HG03378 (cell line): ENCODE measurements around the gene OR9Q1.
"Not testable (repeated sequence)": the region's sequence is repeated elsewhere in the genome, so short reads cannot be mapped to it uniquely, and the experiment has no call there.

Experiments
- ATAC-seq: cut with Tn5 transposase; IDR thresholded peaks from one replicate; pipeline ENCODE4 v1.9.1; 2021; ENCODE audit warnings: mild to moderate bottlenecking, moderate library complexity; ENCODE audit not compliant: unreplicated experiment

Gene OR9Q1

DNA sequence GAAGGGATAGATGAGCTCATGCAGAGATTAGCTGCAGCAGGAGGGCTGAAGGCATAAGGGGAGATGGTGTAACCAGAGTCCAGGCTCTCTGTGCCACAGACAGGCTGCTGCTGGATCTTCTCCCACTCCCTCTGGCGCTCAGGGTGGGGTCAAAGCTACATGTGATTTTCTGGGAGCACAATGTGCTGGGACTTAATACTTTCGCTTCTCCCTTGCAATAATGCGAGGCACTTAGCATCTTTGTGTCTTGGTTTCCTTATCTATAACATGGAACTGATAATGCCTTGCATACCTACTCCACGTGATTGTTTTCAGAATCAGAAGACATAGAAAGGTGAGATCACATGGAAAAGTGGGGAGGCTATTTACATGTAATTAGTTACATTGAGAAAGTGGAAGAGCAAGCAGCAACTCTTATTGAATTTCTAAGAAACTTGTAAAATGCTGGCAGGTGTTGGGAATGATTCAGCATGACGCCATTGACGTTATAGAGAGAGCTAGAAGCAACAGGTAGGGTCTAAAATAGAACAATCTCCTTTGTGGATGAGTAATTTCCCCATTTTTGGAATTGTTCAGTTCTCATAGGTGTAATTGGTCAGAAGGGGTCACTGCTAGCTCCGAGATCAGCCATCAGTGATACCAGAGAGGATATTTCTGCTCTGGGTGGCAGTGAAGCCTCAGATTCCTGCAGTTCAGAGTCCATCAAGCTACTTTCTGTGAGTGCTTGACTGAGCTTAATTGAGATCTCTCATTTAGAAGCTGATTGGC lies 109.8 kb downstream of the OR9Q1 start:
- no peak for ATAC-seq

DNA sequence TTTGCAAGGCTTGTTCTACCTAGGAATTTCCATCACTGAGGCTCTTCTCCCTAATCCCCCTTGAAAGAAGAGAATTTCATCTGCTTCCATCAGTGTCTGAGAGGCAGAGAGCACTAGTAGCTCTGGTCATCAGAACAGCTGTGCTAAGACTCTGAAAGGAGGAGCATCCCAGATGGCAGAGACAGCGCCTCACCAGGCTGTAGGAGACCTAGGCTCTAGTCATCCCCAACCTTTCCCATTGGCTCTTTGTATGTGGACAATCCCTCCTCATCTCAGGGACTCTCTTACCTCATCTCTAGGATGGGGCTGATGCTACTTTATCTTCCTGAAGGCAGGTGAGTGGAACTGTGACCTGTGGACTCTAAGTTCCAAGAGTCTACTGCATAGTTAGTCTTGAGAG lies 110.5 kb downstream of the OR9Q1 start:
- no peak for ATAC-seq

DNA sequence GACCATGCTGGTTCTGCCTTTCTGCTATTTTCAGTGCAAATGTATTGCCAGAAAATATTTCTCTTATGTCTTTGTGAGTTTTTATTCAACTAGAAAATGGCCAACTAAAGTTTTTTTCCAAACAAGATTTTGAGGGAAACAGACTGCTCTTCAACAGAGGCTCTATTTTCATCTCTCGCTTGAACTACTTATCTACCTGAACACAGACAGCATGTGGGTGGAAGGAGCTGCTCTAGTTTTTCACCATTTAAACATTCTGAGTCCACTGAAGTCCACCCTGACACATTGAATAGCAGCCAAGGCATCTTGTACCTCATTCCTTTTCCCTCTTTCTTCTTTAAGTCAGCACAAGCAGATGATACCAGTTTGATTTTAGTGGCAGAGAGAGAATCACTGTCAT lies 111.5 kb downstream of the OR9Q1 start:
- ATAC-seq = no peak

DNA sequence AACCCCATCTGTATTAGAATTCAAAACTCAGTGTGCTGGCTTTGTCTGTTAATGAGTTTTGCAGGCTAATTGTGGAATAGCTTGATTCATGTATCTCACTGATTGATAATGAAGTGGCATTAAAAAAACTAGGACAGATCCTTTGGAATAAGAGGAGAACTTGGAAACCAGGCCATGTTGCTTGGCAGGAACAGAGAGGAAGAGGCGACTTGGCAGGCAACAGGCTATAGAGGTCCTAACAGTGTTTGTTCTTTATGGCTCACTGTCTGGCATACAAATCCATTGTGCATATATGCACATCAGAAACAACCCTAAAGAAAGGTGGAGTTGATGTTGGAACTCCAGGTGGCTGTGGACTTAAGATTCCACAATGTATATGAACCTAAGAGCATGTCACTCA lies 119.1 kb downstream of the OR9Q1 start:
- no peak for ATAC-seq

DNA sequence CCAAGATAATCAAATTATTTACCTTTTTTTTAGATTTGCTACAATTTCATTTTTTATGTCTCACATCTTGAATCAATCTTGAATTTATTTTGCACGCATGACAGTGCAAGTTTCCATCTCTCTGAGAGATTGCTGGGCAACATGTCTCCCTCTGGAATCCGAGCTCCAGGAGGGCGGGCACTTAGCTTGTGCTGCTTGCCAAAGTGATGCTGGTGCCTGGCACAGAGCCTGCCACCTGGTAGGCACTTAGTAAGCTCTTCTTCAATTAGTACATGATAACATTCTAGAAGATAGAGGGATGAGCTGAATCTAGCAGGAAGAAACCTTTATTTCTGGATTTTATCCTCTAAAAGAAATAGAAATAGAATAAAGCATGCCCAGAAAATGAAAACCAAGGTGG lies 129.1 kb downstream of the OR9Q1 start:
- no peak for ATAC-seq

DNA sequence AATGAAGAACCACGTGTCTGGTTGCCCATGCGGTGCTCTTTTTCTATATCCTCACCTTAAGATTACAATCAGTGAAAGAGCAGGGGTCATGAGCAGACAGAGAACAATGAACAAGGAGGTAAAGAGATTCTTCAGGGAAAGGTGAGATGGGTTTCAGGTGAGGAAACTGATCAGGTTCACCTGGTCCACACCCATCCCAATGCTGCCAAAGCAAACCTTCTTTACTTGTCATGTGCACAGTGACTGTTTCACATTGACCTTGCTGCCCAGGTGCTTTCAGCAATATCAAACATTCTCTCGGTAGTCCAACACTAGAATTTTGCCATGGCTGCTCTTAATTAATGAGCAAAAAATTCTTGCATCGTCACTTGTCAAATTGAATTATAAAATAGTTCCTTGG lies 140.7 kb downstream of the OR9Q1 start:
- no peak for ATAC-seq

DNA sequence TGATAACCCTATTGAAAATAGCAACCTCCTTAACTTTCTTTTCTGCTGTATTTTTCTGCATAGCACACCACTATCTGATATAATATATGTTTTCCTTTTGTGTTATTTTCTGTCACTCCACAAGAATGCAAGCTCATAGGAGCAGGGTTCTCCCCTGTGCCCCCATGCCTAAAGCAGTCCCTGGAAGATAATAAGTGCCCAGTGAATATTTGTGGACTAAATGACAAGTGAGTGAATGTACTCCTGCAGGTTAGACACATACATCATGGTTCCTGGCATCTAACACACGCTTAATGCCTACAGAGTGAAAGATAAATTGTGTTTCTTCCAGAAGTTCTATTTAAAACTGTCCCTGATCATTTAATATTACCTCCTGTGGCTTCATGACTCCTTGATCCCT lies 141.3 kb downstream of the OR9Q1 start:
- ATAC-seq = no peak

DNA sequence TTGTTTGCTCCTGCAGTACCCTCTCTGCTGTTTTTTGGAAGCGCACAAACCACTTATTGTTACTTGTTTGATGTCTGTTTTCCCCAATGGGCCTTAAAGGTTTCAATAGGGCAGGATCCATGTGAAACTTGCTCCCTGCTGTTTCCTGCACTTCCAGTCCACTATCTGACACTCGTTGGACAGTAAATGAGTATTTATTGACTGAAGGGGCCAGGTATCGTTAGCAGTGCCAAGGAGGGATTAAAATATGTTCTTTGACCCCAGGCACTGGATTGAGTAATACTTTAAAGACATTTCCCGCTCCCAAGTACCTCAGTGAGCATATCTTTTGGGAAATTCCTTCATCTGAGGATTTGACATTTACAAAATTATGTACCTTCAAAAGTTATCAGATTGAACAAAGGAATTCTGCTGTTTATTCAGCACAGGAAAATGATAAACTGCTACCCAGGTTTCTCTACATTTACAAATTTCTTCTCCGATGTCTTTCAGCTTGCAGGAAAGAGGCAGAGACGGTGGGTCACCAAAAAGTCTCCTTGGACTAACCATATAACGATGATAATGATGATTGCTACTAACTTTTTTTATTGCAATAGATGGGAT lies 141.9 kb downstream of the OR9Q1 start:
- ATAC-seq = no peak

DNA sequence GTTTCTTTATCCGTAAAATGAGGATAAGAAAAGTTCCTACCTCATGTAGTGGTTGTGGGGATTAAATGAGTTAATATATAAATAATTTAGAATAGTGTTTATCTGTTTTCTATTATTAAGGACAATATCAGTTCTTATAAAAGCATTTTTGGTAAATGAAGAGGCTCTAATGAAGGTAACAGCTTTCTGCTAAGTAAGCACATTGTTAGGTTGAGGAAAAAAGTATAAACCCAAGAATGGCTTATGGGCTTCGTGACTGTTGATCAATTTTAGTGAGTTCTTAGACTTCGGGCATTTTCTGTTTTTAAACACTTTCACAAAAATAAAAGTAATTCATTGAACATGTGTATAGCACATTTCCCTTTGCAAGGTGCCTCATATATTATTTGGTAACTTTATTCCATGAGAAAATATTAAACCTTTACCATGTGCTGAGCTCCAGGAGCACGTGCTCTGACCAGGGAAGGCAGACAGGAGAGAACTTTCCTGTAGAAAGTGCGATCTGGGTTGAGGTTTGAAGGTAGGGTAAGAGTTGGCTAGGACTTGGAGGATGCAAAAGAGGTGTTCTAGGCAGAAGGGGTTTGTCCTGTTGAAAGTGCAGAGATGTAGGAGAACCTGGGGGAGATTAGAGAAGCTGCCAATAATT lies 153.9 kb downstream of the OR9Q1 start:
- no peak for ATAC-seq

DNA sequence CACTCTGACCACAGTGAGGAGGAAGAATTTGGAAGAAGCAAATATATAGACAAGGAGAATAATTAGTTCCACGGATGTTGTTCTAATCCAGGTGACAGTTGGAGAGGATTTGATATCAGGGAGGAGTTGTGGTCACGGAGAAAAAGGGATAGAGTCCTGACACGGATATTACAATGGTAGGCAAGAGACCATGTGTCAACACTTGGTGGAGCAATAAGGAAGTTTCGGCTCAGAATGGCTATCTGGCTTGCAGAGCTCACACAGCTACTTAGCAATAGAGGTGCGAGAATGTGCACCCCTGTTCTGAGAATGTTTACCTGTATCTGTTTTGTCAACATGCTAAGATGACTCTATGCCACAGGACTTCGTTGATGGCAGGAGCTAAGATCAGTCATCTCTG lies 154.8 kb downstream of the OR9Q1 start:
- no peak for ATAC-seq

DNA sequence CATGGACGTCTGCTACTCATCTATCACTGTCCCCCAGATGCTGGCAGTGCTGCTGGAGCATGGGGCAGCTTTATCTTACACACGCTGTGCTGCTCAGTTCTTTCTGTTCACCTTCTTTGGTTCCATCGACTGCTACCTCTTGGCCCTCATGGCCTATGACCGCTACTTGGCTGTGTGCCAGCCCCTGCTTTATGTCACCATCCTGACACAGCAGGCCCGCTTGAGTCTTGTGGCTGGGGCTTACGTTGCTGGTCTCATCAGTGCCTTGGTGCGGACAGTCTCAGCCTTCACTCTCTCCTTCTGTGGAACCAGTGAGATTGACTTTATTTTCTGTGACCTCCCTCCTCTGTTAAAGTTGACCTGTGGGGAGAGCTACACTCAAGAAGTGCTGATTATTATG lies 156.0 kb downstream of the OR9Q1 start:
- ATAC-seq = no peak

DNA sequence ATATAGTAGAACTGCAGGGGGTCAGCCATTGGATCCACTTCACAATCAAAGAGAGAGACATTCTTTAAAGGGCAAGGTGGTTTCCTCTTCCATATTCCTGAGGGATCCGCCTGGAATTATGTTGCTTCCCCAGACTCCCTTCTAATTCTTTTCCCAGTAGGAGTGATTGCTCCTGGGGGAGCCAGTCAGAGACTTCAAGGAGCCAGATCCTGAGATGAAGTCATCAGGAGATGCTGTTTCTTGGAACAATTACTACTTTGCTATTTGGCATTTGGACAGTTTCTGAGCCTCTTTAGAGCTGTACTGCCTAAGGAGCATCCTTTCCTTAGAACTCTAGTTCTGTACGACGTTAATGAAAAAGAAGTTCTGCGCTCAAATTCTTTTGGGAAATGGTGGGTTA lies 163.3 kb downstream of the OR9Q1 start:
- no peak for ATAC-seq

DNA sequence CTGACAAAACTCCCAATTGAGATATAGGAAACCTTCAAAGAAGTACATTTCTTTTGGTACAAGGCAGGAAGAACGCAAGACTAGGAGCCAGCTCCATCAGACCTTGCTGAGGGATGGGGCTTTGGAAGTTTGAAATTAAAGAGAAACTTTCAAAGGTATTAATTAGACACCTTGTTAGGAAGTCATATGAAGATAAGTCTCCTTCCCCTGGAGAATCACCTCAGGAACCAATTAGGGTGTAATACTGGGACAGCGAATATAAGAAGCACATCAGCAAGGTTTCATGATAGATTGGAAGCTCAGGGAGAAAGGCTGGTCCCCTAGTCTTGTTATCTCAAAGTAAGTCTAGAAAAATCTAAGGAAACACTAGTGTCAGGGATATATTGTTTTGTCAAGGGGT lies 165.1 kb downstream of the OR9Q1 start, which contains the start of gene OR9Q2:
TSS of gene OR9Q2 (plus strand) at position 301 of the 400 bp plus-strand sequence. CDS start 1,421 bp downstream, outside the sequence.
- ATAC-seq = no peak

DNA sequence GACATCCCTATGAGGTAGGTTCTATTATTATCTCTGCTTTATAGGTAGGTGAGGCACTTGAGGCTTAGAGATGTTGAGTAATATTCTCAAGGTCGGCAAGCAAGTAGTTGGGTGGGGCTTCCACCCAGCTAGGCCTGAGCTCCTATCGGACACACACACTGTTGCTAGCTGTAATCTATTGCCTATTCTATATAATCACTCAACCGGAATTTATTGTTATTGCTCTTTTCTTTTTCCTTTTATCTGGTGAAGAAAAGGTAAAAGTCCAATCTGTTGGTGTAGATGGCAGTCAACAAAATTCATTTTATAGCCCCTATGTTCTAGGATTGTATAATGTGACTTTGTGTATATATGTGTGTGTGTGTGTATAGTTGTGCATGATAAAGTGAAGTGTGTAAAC lies 168.5 kb downstream of the OR9Q1 start:
- ATAC-seq = no peak

DNA sequence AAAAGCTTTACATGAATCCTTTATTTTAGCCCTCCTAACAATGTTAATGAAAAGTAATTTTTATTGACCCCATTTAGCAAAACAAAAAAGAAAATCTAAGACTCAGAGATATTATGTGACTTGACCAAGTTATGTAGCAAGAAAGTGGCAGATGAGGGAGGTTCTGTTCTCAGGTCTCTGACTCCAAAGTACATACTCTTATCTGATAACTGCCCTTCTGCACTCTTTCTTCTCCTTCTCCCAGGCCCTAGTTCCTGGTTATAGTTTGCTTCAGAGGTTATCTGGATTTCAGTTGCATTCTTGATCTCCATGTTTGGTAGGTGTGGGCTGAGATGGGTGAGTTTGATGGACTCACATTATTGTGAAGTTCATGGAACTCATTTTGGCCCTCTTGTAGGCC lies 169.7 kb downstream of the OR9Q1 start:
- ATAC-seq = no peak

DNA sequence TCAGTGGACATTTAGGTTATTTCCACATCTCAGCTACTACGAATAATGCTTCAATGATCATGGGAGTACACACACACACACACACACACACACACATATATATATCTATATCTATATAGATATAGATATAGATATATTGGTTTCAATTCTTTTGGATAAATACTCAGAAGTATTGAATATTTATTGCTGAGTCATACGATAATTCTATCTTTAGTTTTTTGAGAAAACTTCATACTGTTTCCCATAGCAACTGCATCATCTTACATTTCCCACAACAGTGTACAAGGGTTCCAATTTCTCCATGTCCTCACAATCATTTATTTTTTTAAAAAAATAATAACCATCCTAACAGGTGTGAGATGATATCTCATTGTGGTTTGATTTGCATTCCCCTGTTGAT lies 172.3 kb downstream of the OR9Q1 start:
- ATAC-seq = no peak

DNA sequence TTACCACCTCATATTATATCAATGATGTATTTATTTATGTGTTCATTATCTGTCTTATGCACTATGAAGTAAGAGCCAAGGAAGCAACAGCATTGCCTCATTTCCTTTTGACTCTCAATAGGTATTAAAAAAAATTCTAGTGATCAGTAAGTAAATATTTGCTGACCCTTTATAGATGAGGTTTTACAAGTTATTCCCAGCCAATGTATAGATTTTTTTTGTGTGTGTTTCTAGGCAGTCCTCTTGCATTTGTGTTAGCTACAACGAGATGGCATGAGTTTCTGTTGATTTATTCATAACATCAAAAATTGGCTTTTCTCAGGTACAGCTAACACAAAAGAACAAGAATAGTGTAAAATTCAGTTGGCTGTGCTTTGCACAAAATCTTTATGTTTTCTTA lies 175.6 kb downstream of the OR9Q1 start:
- no peak for ATAC-seq

DNA sequence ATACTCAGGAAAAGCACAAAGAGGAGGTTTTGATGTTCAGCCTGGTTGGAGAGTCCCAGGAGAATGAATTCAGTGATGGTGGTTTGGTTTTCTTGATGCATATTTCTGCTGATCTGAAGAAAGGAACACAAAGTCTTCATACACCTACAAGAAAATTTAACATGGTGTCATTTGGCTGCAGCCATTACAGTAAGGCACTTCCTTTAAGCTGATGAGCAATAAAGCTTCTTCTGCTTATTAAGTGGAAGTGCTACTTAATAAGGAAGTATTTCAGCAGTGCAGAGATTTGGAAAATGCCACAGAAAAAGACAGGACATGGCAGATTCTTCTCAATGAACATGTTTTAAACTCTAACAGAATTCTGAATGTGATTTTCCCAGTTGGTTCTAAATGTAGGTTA lies 180.4 kb downstream of the OR9Q1 start, which contains the start of gene OR1S2:
TSS of gene OR1S2 (minus strand) at position 101 of the 400 bp plus-strand sequence. CDS start at position 101, 0 bp downstream.
- no peak for ATAC-seq

DNA sequence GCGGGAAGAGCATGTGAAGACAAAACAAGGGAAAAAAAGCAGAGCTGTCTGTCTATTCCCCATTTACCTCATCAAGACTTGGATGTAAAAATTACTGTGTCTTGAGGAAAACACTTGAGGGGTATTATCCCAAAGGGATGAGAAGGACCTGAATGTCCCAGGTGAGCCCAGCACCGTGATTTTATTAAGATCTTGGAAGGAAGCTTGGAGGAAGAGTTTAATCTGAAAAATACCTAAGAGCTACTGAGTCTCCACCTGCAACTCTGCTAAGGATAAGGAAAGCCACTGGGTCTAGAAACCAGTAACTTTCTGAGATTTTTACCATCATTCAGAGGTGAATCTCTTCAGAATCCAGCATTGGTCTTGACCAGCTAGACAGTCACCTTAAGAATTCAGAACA lies 188.7 kb downstream of the OR9Q1 start, which contains the start of gene OR1S1:
TSS of gene OR1S1 (plus strand) at position 301 of the 400 bp plus-strand sequence.
- not testable (repeated sequence) for ATAC-seq

DNA sequence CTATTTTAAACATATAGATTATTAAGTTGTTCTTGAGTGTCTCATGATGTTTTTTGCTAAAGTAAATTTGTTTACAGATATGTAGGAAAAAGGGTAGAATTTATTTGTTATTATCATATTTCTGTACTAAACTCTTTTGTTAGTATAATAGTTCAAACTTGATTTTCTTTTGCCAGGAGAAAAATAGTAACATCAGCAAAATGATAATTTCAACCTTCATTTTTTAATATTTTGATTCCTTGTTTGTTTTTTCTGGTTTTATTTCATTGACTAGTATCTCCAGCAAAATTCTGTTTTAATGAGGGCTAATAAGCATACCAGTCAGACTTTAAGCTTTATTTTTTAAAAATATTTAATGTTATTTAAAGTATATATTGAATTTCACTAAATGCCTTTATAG lies 192.8 kb downstream of the OR9Q1 start:
- no peak for ATAC-seq

DNA sequence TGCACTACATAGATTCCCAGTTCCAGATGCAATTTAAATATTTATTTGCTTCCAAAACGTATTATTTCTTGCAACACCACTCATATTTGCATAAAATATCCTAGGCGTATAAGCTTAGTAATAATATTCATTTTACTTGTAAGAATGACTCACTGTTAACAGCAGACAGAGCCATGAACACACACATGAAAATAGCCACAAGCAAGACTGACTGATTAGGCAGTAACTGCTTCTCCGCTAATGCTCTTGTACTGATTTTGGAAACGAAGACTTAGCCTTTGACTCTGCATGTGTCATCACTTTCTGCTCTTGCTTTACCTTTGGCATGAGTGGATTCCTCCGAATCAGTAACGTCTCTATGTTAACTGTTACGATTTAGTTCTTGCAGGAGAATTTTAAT lies 199.0 kb downstream of the OR9Q1 start:
- no peak for ATAC-seq
